ENCODE data around the gene WAC. TPM values are rescaled to one million over a fixed set of nuclear protein-coding genes. Genes with fewer than 3 reads are reported as not detected.

Gene WAC
- total RNA-seq, 1 experiment from 2014 or later, result 93.9 TPM

DNA sequence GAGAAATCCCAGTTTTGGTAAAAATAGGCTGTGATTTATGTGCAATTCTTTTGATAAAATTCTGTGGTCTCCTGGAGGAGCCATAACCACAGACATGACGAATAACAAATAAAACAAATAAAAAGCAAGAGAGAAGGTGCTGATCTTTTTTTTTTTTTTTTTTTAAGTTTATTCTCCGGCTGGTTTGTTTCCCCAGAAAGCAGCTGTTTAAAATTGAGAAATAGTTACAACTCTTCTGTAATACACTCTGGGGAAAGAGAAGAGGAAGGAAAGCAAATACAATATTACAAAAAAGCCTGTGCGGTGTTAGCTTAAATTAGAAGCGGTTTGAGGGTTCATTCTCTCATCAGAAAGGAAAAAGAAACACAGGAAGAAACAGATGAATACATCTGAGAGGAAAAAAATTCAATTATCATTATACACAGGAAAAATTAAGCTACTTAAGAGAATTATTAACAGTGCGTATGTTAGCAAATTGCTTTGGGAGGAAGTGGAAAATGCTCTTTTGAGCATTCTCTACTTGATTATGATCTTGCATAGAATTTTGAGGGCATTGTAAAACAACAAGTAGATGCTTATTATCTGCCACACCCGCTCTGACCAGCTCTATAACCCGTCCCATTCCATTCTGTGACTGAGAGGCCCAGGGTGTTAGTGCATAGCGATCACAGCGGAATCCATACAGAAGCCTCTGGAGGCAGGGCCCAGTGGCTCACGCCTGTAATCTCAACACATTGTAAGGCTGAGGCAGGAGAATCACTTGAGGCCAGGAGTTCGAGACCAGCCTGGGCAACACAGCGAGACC, 40.6 kb upstream of the WAC start:
- Histone ChIP-seq H3K9me2 (ENCODE audit: insufficient read depth) (no peaks in the 10 kb centered on the region), H3K4me1 (replicated peaks; ENCODE audit: insufficient read depth) (peaks cover 18% of the 10 kb centered on the region), H3K27me3 (ENCODE audit: insufficient read depth, low read depth) (no peaks in the 10 kb centered on the region), H3K36me3 (ENCODE audit: low read depth) (no peaks in the 10 kb centered on the region), H4K20me1 (ENCODE audit: insufficient read depth) (no peaks in the 10 kb centered on the region), H3K4me3 (no peak overlapping the region), H3K4me2 (no peak overlapping the region), H3K79me2 (ENCODE audit: low read depth) (no peaks in the 10 kb centered on the region), H3F3A (ENCODE audit: insufficient read depth, low read depth) (peaks cover 14% of the 10 kb centered on the region), H2AFZ (no peak overlapping the region), H3K9me3 (ENCODE audit: insufficient read depth, low read depth) (no peaks in the 10 kb centered on the region), H3K27ac (no peak overlapping the region)
- ChIA-PET CTCF (interaction anchor here (0.6 kb wide), 1 partner anchor 245 kb away, joined by 3 read pairs; no protein-coding TSS in a partner anchor), POLR2A (ENCODE audit: unreplicated experiment) (no interaction called here)
- DNase-seq, result no peak
- BruUV-seq (replicated peaks), result no TSS peak
- intact Hi-C loops (cut with micrococcal nuclease; ENCODE audit: unreplicated experiment), result no loop called here
- TF ChIP-seq EZH2 (IDR thresholded peaks at IDR 0.05; ENCODE audit: low read depth), result no peak
- TF ChIP-seq, protein P1, sequence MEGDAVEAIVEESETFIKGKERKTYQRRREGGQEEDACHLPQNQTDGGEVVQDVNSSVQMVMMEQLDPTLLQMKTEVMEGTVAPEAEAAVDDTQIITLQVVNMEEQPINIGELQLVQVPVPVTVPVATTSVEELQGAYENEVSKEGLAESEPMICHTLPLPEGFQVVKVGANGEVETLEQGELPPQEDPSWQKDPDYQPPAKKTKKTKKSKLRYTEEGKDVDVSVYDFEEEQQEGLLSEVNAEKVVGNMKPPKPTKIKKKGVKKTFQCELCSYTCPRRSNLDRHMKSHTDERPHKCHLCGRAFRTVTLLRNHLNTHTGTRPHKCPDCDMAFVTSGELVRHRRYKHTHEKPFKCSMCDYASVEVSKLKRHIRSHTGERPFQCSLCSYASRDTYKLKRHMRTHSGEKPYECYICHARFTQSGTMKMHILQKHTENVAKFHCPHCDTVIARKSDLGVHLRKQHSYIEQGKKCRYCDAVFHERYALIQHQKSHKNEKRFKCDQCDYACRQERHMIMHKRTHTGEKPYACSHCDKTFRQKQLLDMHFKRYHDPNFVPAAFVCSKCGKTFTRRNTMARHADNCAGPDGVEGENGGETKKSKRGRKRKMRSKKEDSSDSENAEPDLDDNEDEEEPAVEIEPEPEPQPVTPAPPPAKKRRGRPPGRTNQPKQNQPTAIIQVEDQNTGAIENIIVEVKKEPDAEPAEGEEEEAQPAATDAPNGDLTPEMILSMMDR (conservative IDR thresholded peaks at IDR 0.05), result no peak

DNA sequence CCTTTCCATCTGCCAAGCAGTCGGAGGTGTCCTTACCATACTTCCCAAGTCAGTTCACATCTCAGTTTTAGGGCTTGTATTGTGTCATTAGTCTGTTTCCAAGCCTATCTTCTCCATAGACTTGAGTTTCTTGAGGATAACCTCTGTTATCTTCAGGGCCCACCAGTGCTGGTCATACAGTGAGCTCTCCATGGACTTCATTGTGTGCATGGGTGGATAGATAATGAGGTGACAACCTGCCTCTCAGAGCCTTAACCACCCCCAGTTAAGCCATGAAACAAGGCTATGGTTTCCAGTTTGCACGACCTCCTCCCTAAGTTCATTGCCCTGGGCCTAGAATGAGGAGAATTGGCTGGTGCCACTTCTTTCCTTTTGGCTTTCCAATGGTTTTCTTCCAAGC, 38.5 kb upstream of the WAC start:
- Histone ChIP-seq H3K27me3 (ENCODE audit: insufficient read depth, low read depth) (no peaks in the 10 kb centered on the region), H4K20me1 (ENCODE audit: insufficient read depth) (no peaks in the 10 kb centered on the region), H3F3A (ENCODE audit: insufficient read depth, low read depth) (peaks cover 14% of the 10 kb centered on the region), H3K27ac (no peak overlapping the region), H3K4me1 (replicated peaks; ENCODE audit: insufficient read depth) (peaks cover 18% of the 10 kb centered on the region), H3K79me2 (ENCODE audit: low read depth) (no peaks in the 10 kb centered on the region), H3K9me2 (ENCODE audit: insufficient read depth) (no peaks in the 10 kb centered on the region), H3K4me3 (no peak overlapping the region), H3K36me3 (ENCODE audit: low read depth) (no peaks in the 10 kb centered on the region), H3K9me3 (ENCODE audit: insufficient read depth, low read depth) (no peaks in the 10 kb centered on the region), H2AFZ (no peak overlapping the region), H3K4me2 (no peak overlapping the region)
- BruUV-seq (replicated peaks), result no TSS peak
- intact Hi-C loops (cut with micrococcal nuclease; ENCODE audit: unreplicated experiment), result no loop called here
- TF ChIP-seq, protein P1 (conservative IDR thresholded peaks at IDR 0.05), result no peak
- TF ChIP-seq EZH2 (IDR thresholded peaks at IDR 0.05; ENCODE audit: low read depth), result no peak
- DNase-seq, result no peak
- CTCF ChIA-PET, result no interaction called here
- POLR2A ChIA-PET (ENCODE audit: unreplicated experiment), result no interaction called here

- CTCF ChIA-PET, result no interaction called here
- H3K36me3 ChIP-seq (ENCODE audit: low read depth), result no peaks in the 10 kb centered on the region
- no peaks in the 10 kb centered on the region for H3K27me3 ChIP-seq (ENCODE audit: insufficient read depth, low read depth)
- no peaks in the 10 kb centered on the region for H4K20me1 ChIP-seq (ENCODE audit: insufficient read depth)
- no peaks in the 10 kb centered on the region for H3K9me2 ChIP-seq (ENCODE audit: insufficient read depth)
- no peak overlapping the region for H3K27ac ChIP-seq
- no peak overlapping the region for H3K4me2 ChIP-seq
- no peak for DNase-seq
- peaks cover 23% of the 10 kb centered on the region for H3K4me1 ChIP-seq (replicated peaks; ENCODE audit: insufficient read depth)
- POLR2A ChIA-PET (ENCODE audit: unreplicated experiment), result no interaction called here
- no peak overlapping the region for H3K4me3 ChIP-seq
- H2AFZ ChIP-seq, result no peak overlapping the region
- intact Hi-C loops (cut with micrococcal nuclease; ENCODE audit: unreplicated experiment), result no loop called here
- H3K9me3 ChIP-seq (ENCODE audit: insufficient read depth, low read depth), result no peaks in the 10 kb centered on the region
- no TSS peak for BruUV-seq (replicated peaks)
- H3K79me2 ChIP-seq (ENCODE audit: low read depth), result no peaks in the 10 kb centered on the region
- TF ChIP-seq, protein P1 (conservative IDR thresholded peaks at IDR 0.05), result no peak
- TF ChIP-seq EZH2 (IDR thresholded peaks at IDR 0.05; ENCODE audit: low read depth), result no peak
- H3F3A ChIP-seq (ENCODE audit: insufficient read depth, low read depth), result peaks cover 14% of the 10 kb centered on the region
These were observed 37.8 kb upstream of the WAC start for GRCh38 chr10:28495084-28495483.

All from PC-9 (cell line).